KG1 (cell line): Measurements from ENCODE around the gene NHLH2.

ENCODE experiments used
- DNase-seq: peaks from one replicate; lab custom pipeline; 2025; lab: John Stamatoyannopoulos, UW

Gene NHLH2

GRCh38 chr1:115838431-115839028, 2.4 kb downstream of the NHLH2 start:
- DNase-seq: no peak

GRCh38 chr1:115837740-115838421, 3.0 kb downstream of the NHLH2 start:
- no peak for DNase-seq

- DNase-seq: no peak
Observed at GRCh38 chr1:115837341-115837739, 3.6 kb downstream of the NHLH2 start.

- DNase-seq: no peak
Observed at GRCh38 chr1:115833856-115834255, 7.1 kb downstream of the NHLH2 start.

- no peak for DNase-seq
Observed at GRCh38 chr1:115832651-115833050, 8.3 kb downstream of the NHLH2 start.

- no peak for DNase-seq
Observed at GRCh38 chr1:115830963-115831362, 10.0 kb downstream of the NHLH2 start.

GRCh38 chr1:115829947-115830346, 11.0 kb downstream of the NHLH2 start:
- no peak for DNase-seq

- no peak for DNase-seq
Observed at GRCh38 chr1:115829023-115829674, 11.8 kb downstream of the NHLH2 start.

GRCh38 chr1:115828101-115829022, 12.6 kb downstream of the NHLH2 start:
- DNase-seq: no peak

GRCh38 chr1:115827452-115828044, 13.4 kb downstream of the NHLH2 start:
- no peak for DNase-seq

- no peak for DNase-seq
Observed at GRCh38 chr1:115826628-115827027, 14.3 kb downstream of the NHLH2 start.

- no peak for DNase-seq
Observed at GRCh38 chr1:115822117-115822516, 18.8 kb downstream of the NHLH2 start.

- no peak for DNase-seq
Observed at GRCh38 chr1:115815694-115816093, 25.2 kb downstream of the NHLH2 start.

GRCh38 chr1:115814685-115815398, 26.1 kb downstream of the NHLH2 start:
- no peak for DNase-seq

- no peak for DNase-seq
Observed at GRCh38 chr1:115813727-115814126, 27.2 kb downstream of the NHLH2 start.

GRCh38 chr1:115811140-115811828, 29.6 kb downstream of the NHLH2 start:
- no peak for DNase-seq

- no peak for DNase-seq
Observed at GRCh38 chr1:115810609-115811008, 30.3 kb downstream of the NHLH2 start.

- no peak for DNase-seq
Observed at GRCh38 chr1:115809847-115810246, 31.1 kb downstream of the NHLH2 start.

GRCh38 chr1:115809076-115809475, 31.9 kb downstream of the NHLH2 start:
- DNase-seq: no peak

GRCh38 chr1:115807723-115808122, 33.2 kb downstream of the NHLH2 start:
- peak; percentile 31 for DNase-seq

- DNase-seq: no peak
Observed at GRCh38 chr1:115805597-115805996, 35.3 kb downstream of the NHLH2 start.
